H9 (cell line): ENCODE measurements around the gene PTPRN2. TPM values are rescaled to one million over a fixed set of nuclear protein-coding genes. Genes with fewer than 3 reads are reported as not detected.

Source experiments
- DNase-seq: peaks from one replicate; pipeline ENCODE4 v3.0.0-alpha.2; 2017
- H2AFZ ChIP-seq: one replicate; pipeline ENCODE4 v1.6.1; 2013; ENCODE audit warnings: mild to moderate bottlenecking, low read length, control low read depth, moderate library complexity
- H2AK5ac ChIP-seq: 2 replicates; pipeline ENCODE4 v1.6.1; 2013; ENCODE audit warnings: low read length, control low read depth, mixed read lengths; ENCODE audit not compliant: insufficient read length
- H2BK120ac ChIP-seq: one replicate; pipeline ENCODE4 v1.6.1; 2013; ENCODE audit warnings: low read depth, mild to moderate bottlenecking, low read length, control low read depth, inconsistent platforms; ENCODE audit not compliant: poor library complexity, severe bottlenecking
- H2BK12ac ChIP-seq: 2 replicates; pipeline ENCODE4 v1.6.1; 2013; ENCODE audit warnings: low read length, control low read depth, mixed read lengths, low read depth; ENCODE audit not compliant: insufficient read length
- H2BK15ac ChIP-seq: 2 replicates; pipeline ENCODE4 v1.6.1; 2013; ENCODE audit warnings: low read depth, low read length, control low read depth
- H2BK20ac ChIP-seq: one replicate; pipeline ENCODE4 v1.6.1; 2013; ENCODE audit warnings: low read depth, mild to moderate bottlenecking, low read length, control low read depth, inconsistent platforms; ENCODE audit not compliant: poor library complexity, severe bottlenecking
- H2BK5ac ChIP-seq: 2 replicates; pipeline ENCODE4 v1.6.1; 2013; ENCODE audit warnings: low read length, control low read depth, mixed read lengths; ENCODE audit not compliant: insufficient read length
- H3K14ac ChIP-seq: 2 replicates; pipeline ENCODE4 v1.6.1; 2013; ENCODE audit warnings: low read length, control low read depth; ENCODE audit not compliant: insufficient read depth
- H3K18ac ChIP-seq: 2 replicates; pipeline ENCODE4 v1.6.1; 2013; ENCODE audit warnings: low read depth, mild to moderate bottlenecking, mixed read lengths, low read length, control low read depth; ENCODE audit not compliant: insufficient read length
- H3K23ac ChIP-seq: 2 replicates; pipeline ENCODE4 v1.6.1; 2013; ENCODE audit warnings: low read length, control low read depth, mixed read lengths, low read depth; ENCODE audit not compliant: insufficient read length
- H3K23me2 ChIP-seq: 2 replicates; pipeline ENCODE4 v1.6.1; 2013; ENCODE audit warnings: low read depth, mild to moderate bottlenecking, mixed read lengths, low read length, control low read depth; ENCODE audit not compliant: insufficient read length, poor library complexity, severe bottlenecking
- H3K27ac ChIP-seq: 2 replicates; pipeline ENCODE4 v1.5.1; 2013; ENCODE audit warnings: low read length, control low read depth, mixed read lengths, low read depth; ENCODE audit not compliant: insufficient read length
- H3K27me3 ChIP-seq: 2 replicates; pipeline ENCODE4 v1.6.1; 2013; ENCODE audit warnings: low read length, control low read depth, inconsistent platforms; ENCODE audit not compliant: insufficient read depth
- H3K4ac ChIP-seq: 2 replicates; pipeline ENCODE4 v1.6.1; 2013; ENCODE audit warnings: low read depth, mild to moderate bottlenecking, control low read depth, inconsistent platforms, low read length, moderate library complexity
- H3K4me1 ChIP-seq: 2 replicates; pipeline ENCODE4 v1.6.1; 2013; ENCODE audit warnings: low read length, control low read depth, inconsistent platforms; ENCODE audit not compliant: insufficient read depth
- H3K4me2 ChIP-seq: 2 replicates; pipeline ENCODE4 v1.6.1; 2013; ENCODE audit warnings: low read length, control low read depth, mixed read lengths; ENCODE audit not compliant: insufficient read length, insufficient read depth
- H3K56ac ChIP-seq: 2 replicates; pipeline ENCODE4 v1.6.1; 2013; ENCODE audit warnings: low read depth, mild to moderate bottlenecking, mixed read lengths, low read length, control low read depth; ENCODE audit not compliant: insufficient read length
- H3K79me1 ChIP-seq: 2 replicates; pipeline ENCODE4 v1.6.1; 2013; ENCODE audit warnings: low read depth, mild to moderate bottlenecking, moderate library complexity, low read length, control low read depth, inconsistent platforms; ENCODE audit not compliant: insufficient read depth, poor library complexity, severe bottlenecking
- H3K79me2 ChIP-seq: 2 replicates; pipeline ENCODE4 v1.6.1; 2013; ENCODE audit warnings: low read length, control low read depth, inconsistent platforms; ENCODE audit not compliant: insufficient read depth
- H3K9ac ChIP-seq: 2 replicates; pipeline ENCODE4 v1.6.1; 2013; ENCODE audit warnings: low read length, control low read depth, mixed read lengths; ENCODE audit not compliant: insufficient read length; ENCODE audit errors: extremely low read depth
- H3K9me3 ChIP-seq: one replicate; pipeline ENCODE4 v1.6.1; 2013; ENCODE audit warnings: low read depth, low read length, inconsistent platforms; ENCODE audit not compliant: control insufficient read depth
- H3T11ph ChIP-seq: one replicate; pipeline ENCODE4 v1.6.1; 2013; ENCODE audit warnings: mild to moderate bottlenecking, low read length, control low read depth, inconsistent platforms
- H4K20me1 ChIP-seq: one replicate; pipeline ENCODE4 v1.6.1; 2013; ENCODE audit not compliant: control insufficient read depth, insufficient read length, insufficient read depth
- H4K5ac ChIP-seq: 2 replicates; pipeline ENCODE4 v1.6.1; 2013; ENCODE audit warnings: low read depth, mild to moderate bottlenecking, mixed read lengths, low read length, control low read depth; ENCODE audit not compliant: insufficient read length
- H4K8ac ChIP-seq: replicated peaks from 2 replicates; pipeline ENCODE4 v1.6.1; 2013; ENCODE audit warnings: low read length, control low read depth, mixed read lengths, low read depth; ENCODE audit not compliant: insufficient read length
- H4K91ac ChIP-seq: 2 replicates; pipeline ENCODE4 v1.6.1; 2013; ENCODE audit warnings: low read depth, mild to moderate bottlenecking, moderate library complexity, mixed read lengths, low read length, control low read depth; ENCODE audit not compliant: insufficient read length
- H3K27ac Mint-ChIP-seq, 3 experiments: 2 replicates in 2 of 3; 3 replicates in 1 of 3; pipeline ENCODE4 v1.8.0; 2020 to 2021; ENCODE audit warnings: mixed read lengths in 3 of 3, mild to moderate bottlenecking in 1 of 3, moderate library complexity in 1 of 3
- H3K27me3 Mint-ChIP-seq: 2 replicates; pipeline ENCODE4 v1.8.0; 2021; ENCODE audit warnings: low read depth, mild to moderate bottlenecking, moderate library complexity, mixed read lengths
- H3K36me3 Mint-ChIP-seq, 3 experiments: 2 replicates in 2 of 3; 3 replicates in 1 of 3; pipeline ENCODE4 v1.8.0; 2020 to 2021; ENCODE audit warnings: low read depth in 3 of 3, mixed read lengths in 3 of 3; ENCODE audit not compliant: insufficient read depth in 1 of 3
- H3K4me1 Mint-ChIP-seq, 2 experiments: 2 replicates each; pipeline ENCODE4 v1.8.0; 2020; ENCODE audit warnings: mixed read lengths in 2 of 2
- H3K4me3 Mint-ChIP-seq, 2 experiments: 2 replicates in 1 of 2; 3 replicates in 1 of 2; pipeline ENCODE4 v1.8.0; 2020 to 2021; ENCODE audit warnings: mild to moderate bottlenecking in 2 of 2, mixed read lengths in 2 of 2, moderate library complexity in 1 of 2
- H3K9me3 Mint-ChIP-seq, 2 experiments: 2 replicates in 1 of 2; 3 replicates in 1 of 2; pipeline ENCODE4 v1.8.0; 2020; ENCODE audit warnings: mild to moderate bottlenecking in 2 of 2, mixed read lengths in 2 of 2, moderate library complexity in 1 of 2
- CTCF ChIP-seq: fragments of 200-600 bp; sonication (generic); conservative IDR thresholded peaks from 3 replicates; pipeline ENCODE4 v1.8.0; 2021; ENCODE audit warnings: antibody characterized with exemption, mild to moderate bottlenecking
- WGBS: extraction: QIAGEN DNeasy Blood & Tissue Kit; methylation state at CpG from one replicate; pipeline ENCODE4 v1.1.7; 2013; ENCODE audit warnings: missing lambda C conversion rate, low lambda C conversion rate, mixed read lengths; ENCODE audit not compliant: insufficient read length; ENCODE audit errors: extremely low coverage; 5-methylcytosine and 5-hydroxymethylcytosine counted together
- total RNA-seq: library from RNA; stranded (reverse); gene quantifications from 2 replicates; pipeline ENCODE4 v1.2.1, GENCODE V29; 2021

PTPRN2 gene
- total RNA-seq, 1 experiment from 2014 or later, result 5.2 TPM

- peaks cover 19 to 43% of the 10 kb centered on the region in 2 experiments for H3K4me1 Mint-ChIP-seq
- Histone ChIP-seq H2BK120ac (no peak overlapping the region), H4K20me1 (peaks cover 4% of the 10 kb centered on the region), H2AFZ (no peak overlapping the region), H3K14ac (no peak overlapping the region), H4K8ac (no peak overlapping the region), H3K27me3 (peaks cover 3% of the 10 kb centered on the region; the same call in 1 of the 2 replicates), H3K23ac (no peak overlapping the region), H3K4ac (no peak overlapping the region), H2BK5ac (no peak overlapping the region), H2BK12ac (no peak overlapping the region), H3K4me1 (no peaks in the 10 kb centered on the region), H3K9ac (no peak overlapping the region), H3K9me3 (no peaks in the 10 kb centered on the region), H2BK15ac (no peak overlapping the region), H2BK20ac (no peak overlapping the region), H3K27ac (no peak overlapping the region), H2AK5ac (no peak overlapping the region), H3K4me2 (no peak overlapping the region), H4K91ac (no peak overlapping the region), H3K23me2 (no peaks in the 10 kb centered on the region), H3T11ph (no peak overlapping the region), H3K56ac (no peak overlapping the region), H3K79me2 (no peaks in the 10 kb centered on the region), H3K18ac (no peak overlapping the region), H3K79me1 (no peaks in the 10 kb centered on the region), H4K5ac (no peak overlapping the region)
- H3K27ac Mint-ChIP-seq, result peak overlapping the region in 1 of 3 experiments; percentile 67; a peak in 1 of 7 replicates
- DNase-seq, result peak; percentile 21
- no peaks in the 10 kb centered on the region; a peak in 1 of 7 replicates for H3K36me3 Mint-ChIP-seq
- peaks cover 100% of the 10 kb centered on the region for H3K27me3 Mint-ChIP-seq
- no peak overlapping the region for H3K4me3 Mint-ChIP-seq
- WGBS, result no CpG with 5 or more reads among the region's 14 CpGs
- no peaks in the 10 kb centered on the region for H3K9me3 Mint-ChIP-seq
- no peak for TF ChIP-seq CTCF
These were observed 914.0 kb downstream of the PTPRN2 start for GRCh38 chr7:157673573-157673972.
